ENCODE data around the gene RALGPS1.

The RALGPS1 gene

DNA sequence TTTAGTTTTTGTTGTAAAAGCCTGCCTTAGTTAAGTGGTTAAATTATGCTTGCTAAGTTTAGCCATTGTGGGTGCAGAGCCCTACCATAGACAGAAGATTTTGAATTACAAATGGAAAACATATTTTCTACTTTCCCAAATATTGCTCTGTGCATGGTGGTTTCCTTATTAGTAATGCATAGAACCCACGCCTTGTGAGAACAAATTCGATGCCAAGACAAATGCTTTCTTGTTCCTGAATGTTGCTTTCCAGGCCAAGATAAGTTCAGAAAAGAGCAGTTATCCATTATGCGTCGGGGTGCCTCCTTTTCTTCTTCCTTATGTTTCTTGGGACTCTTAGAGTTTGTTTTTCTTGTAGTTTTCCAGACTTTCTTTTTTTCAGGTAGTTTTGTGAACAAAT, 319.0 kb downstream of the RALGPS1 start:
- DNase-seq: no peak
- in situ Hi-C loops (cut with MboI; ENCODE audit: low pct_unique_long_range_greater_than_20kb, low sequenced_read_pairs): no loop called here

- in situ Hi-C loops (cut with MboI; ENCODE audit: low pct_unique_long_range_greater_than_20kb, low sequenced_read_pairs): no loop called here
- DNase-seq: no peak
Observed at GRCh38 chr9:127233989-127234388, 319.4 kb downstream of the RALGPS1 start.

GRCh38 chr9:127237801-127238200, 323.2 kb downstream of the RALGPS1 start:
- in situ Hi-C loops (cut with MboI; ENCODE audit: low pct_unique_long_range_greater_than_20kb, low sequenced_read_pairs): no loop called here
- no peak for DNase-seq

GRCh38 chr9:127241354-127241753, 326.8 kb downstream of the RALGPS1 start:
- in situ Hi-C loops (cut with MboI; ENCODE audit: low pct_unique_long_range_greater_than_20kb, low sequenced_read_pairs): no loop called here
- DNase-seq: no peak

DNA sequence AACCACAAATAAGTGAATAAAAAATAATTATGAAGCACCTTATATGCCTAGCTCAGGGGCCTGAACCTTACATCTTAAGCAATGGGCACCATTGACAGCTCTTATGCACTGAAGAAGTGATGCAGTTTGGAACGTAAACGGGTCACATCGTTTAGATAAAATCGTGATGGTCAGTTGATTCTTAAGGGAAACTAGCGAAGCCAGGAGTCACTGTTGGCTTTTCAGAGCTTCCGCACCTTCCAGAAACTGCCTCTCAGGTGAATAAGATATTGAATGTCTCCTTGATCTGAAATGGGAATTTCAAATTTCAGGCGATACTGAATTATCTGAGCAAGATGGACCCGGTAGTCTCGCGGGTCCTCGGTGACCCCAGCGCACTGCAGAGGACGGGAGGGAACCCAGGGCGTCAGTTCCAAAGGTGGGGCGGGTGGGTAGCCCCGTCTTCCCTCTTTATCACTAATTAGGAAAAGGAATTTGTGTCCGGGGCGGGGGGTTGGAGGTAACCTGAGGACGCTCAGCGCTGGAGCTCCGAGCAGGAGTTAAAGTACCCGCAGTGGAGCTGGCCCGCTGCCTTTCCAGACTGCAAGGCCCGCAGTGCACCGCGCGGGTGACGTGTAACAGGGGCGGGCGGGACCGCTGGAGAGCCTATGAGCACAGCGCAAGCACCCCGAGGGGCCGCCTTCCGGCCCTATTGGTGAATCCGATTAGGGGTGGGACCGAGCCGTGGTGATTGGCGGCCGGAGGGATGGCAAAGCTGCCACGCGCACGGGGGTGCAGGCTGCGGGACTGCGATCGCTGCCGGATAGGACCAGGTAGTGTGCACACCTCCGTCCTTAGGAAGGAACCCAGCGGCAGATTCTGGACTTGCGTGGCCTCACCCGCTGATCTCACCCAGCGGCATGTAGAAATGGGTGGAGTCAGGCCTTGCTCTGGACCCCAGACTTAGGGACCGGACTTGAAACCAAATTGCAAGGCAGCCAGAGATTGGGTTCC, 330.3 kb downstream of the RALGPS1 start:
- peak; percentile 91 for DNase-seq
- in situ Hi-C loops (cut with MboI; ENCODE audit: low pct_unique_long_range_greater_than_20kb, low sequenced_read_pairs): no loop called here

- no peak for DNase-seq
- in situ Hi-C loops (cut with MboI; ENCODE audit: low pct_unique_long_range_greater_than_20kb, low sequenced_read_pairs): no loop called here
Observed at GRCh38 chr9:127245637-127246164, 331.1 kb downstream of the RALGPS1 start.

GRCh38 chr9:127248241-127248640, 333.7 kb downstream of the RALGPS1 start:
- DNase-seq: no peak
- in situ Hi-C loops (cut with MboI; ENCODE audit: low pct_unique_long_range_greater_than_20kb, low sequenced_read_pairs): no loop called here

GRCh38 chr9:127249877-127250276, 335.3 kb downstream of the RALGPS1 start:
- in situ Hi-C loops (cut with MboI; ENCODE audit: low pct_unique_long_range_greater_than_20kb, low sequenced_read_pairs): no loop called here
- DNase-seq: no peak

GRCh38 chr9:127250896-127251391, 336.4 kb downstream of the RALGPS1 start:
- in situ Hi-C loops (cut with MboI; ENCODE audit: low pct_unique_long_range_greater_than_20kb, low sequenced_read_pairs): no loop called here

DNA sequence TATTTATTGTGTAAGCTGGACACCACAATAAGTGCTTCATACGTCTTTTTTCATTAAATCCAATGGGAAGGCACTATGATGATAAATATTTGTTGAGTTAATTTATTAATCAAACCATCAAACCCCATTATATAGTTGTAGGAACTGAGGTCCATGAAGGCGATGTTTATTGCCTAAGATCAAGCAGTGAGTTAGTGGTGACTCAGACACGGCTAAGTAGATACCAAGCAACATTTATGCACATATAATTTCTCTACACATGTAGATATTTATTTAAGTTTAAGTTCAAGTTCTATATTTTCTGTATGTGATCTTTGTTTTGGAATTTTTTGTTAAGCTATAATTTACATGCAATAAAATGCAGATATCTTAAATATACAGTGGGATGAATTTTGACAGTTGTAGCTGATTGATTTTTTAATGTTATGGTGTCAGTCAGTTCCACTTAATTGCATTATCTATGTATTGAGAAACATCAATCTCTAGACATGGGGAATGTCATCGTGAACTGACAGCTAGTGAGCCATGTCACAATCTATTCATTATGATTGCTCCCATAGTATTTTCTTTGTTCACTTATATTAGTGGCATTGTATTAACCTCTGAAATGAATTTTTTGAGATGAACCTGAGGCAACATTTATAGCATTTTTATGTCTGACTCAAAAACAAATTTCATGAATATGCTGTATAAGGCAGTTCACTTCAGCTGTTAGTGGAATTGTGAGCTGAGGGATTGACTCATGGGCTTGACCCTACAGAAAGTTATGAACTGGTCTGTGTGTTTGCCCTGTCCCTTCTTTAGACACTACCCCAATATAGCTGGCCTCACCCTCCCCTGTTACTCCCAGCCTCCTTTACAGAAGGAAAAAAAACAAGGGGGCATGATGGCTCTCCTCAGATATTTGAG, 338.1 kb downstream of the RALGPS1 start:
- no peak for DNase-seq
- in situ Hi-C loops (cut with MboI; ENCODE audit: low pct_unique_long_range_greater_than_20kb, low sequenced_read_pairs): no loop called here

More at GRCh38 chr9:127250896-127251391, 336.4 kb downstream of the RALGPS1 start:
- no peak for DNase-seq

DNA sequence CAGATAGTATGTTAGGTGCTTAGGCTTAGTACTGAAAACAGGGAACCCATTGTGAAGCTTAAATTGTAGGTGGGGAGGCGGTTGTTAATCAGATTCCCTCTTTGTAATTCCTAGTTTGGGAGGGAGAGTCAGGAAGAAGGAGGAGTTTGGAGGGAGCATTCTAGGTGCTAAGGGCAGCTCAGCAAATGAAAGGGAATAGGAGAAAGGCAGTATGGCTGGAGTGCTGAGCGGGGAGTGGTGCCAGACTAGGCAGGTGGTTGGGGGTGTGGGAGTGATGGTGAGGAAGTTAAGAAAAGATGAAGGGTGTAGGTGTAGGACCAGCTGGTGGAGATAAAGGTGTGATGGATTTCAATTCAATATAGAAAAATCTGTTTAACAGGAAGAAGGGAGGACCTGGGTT, 338.9 kb downstream of the RALGPS1 start:
- no peak for DNase-seq
- in situ Hi-C loops (cut with MboI; ENCODE audit: low pct_unique_long_range_greater_than_20kb, low sequenced_read_pairs): no loop called here

GRCh38 chr9:127255692-127256091, 341.1 kb downstream of the RALGPS1 start:
- in situ Hi-C loops (cut with MboI; ENCODE audit: low pct_unique_long_range_greater_than_20kb, low sequenced_read_pairs): no loop called here
- no peak for DNase-seq

- no peak for DNase-seq
- in situ Hi-C loops (cut with MboI; ENCODE audit: low pct_unique_long_range_greater_than_20kb, low sequenced_read_pairs): no loop called here
Observed at GRCh38 chr9:127256324-127256723, 341.7 kb downstream of the RALGPS1 start.

DNA sequence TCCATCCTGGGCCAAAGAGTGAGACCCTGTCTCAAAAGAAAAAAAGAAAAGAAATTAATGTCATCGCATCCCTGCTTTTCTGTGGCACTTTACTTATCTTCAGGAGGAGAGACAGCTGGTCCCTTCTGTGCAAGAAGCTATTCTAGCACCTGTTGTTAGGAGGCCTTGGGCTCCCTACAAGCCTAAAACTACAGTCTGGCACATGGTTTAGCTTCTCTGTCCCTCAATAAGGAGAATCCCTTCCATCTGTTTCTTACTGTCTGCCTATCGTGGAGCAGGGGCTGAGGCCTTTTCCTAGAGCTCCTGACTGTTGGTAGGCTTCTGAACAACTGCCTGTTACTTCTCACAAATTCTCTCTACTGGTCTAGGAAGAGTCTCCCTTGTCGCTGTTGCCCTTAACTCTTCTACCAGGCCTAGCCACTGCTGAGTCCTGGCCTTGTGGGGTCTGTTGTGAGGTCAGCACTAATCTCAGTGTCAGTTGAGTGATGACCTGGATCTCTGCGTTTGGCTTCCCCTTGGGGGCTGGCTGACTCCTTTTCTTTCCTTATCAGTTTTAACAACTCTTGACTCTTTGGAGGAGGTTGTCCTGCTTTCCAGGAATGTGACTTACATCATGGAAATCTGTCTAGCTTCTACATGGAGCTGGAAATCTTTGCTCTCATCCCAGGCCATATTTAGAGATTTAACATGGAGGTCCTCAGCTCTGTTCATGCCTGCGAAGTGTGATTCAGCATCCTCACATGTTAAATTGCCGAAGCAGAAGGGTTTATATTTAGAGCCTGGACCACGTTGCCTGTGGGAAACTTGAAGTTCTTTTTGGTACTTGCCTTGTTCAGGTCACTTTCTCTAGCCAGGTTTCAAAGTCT, 344.3 kb downstream of the RALGPS1 start:
- in situ Hi-C loops (cut with MboI; ENCODE audit: low pct_unique_long_range_greater_than_20kb, low sequenced_read_pairs): no loop called here
- DNase-seq: no peak

- in situ Hi-C loops (cut with MboI; ENCODE audit: low pct_unique_long_range_greater_than_20kb, low sequenced_read_pairs): no loop called here
- no peak for DNase-seq
Observed at GRCh38 chr9:127262602-127263001, 348.0 kb downstream of the RALGPS1 start.

- DNase-seq: no peak
Observed at GRCh38 chr9:127263237-127263636, 348.7 kb downstream of the RALGPS1 start.

DNA sequence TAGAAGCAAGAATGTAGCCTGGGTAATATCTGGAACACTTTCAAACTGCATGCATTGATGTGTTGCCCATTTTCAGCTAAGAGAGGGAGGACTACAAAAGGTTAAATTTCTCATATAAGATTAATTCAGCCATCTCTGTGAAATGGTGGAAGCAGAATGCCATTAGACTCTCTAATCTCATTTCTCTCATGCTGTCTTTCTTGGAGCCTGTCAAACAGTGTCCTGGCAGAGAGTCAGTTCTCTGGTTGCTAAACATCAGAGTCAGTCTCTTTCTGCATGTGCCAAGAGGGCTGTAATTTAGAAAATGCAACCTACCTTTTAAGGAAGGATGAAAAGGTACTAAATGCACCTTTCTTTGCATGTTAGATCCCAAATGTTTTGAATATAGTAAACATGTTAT, 349.1 kb downstream of the RALGPS1 start:
- DNase-seq: no peak

More at GRCh38 chr9:127263237-127263636, 348.7 kb downstream of the RALGPS1 start:
- in situ Hi-C loops (cut with MboI; ENCODE audit: low pct_unique_long_range_greater_than_20kb, low sequenced_read_pairs): no loop called here

GRCh38 chr9:127264462-127265219, 350.1 kb downstream of the RALGPS1 start, which contains the start of gene GARNL3:
GARNL3 (plus strand) TSS chr9:127264774; CDS start chr9:127264878, 104 bp downstream.
- in situ Hi-C loops (cut with MboI; ENCODE audit: low pct_unique_long_range_greater_than_20kb, low sequenced_read_pairs): no loop called here

More for the DNA sequence above, 349.1 kb downstream of the RALGPS1 start:
- in situ Hi-C loops (cut with MboI; ENCODE audit: low pct_unique_long_range_greater_than_20kb, low sequenced_read_pairs): no loop called here

More at GRCh38 chr9:127264462-127265219, 350.1 kb downstream of the RALGPS1 start, which contains the start of gene GARNL3:
- DNase-seq: no peak

All from KBM-7 (cell line).